GM12864 (cell line): ENCODE measurements around the gene RASSF3.

ENCODE experiments used
- DNase-seq: peaks from one replicate; pipeline ENCODE4 v3.0.0-alpha.2; 2011; ENCODE audit warnings: low read depth
- H3K4me3 ChIP-seq: 2 replicates; pipeline ENCODE4 v1.5.1; 2011; ENCODE audit warnings: mild to moderate bottlenecking, low read depth, low read length, control low read depth
- CTCF ChIP-seq: IDR thresholded peaks from 2 replicates; pipeline ENCODE4 v1.5.1; 2011; ENCODE audit warnings: low read depth, mild to moderate bottlenecking, moderate library complexity, low read length, control low read depth, inconsistent platforms; ENCODE audit errors: missing control alignments

The RASSF3 gene

GRCh38 chr12:64610079-64610659, at the start of gene RASSF3:
Gene RASSF3 (plus strand): TSS chr12:64610495. CDS start chr12:64610633, 138 bp downstream.
- TF ChIP-seq CTCF, result no peak
- H3K4me3 ChIP-seq, result peak within 1 kb of the TSS; percentile 80
- no peak for DNase-seq

- no peak overlapping the region for H3K4me3 ChIP-seq
- TF ChIP-seq CTCF, result no peak
- no peak for DNase-seq
Observed at GRCh38 chr12:64561302-64562136, 48.8 kb upstream of the RASSF3 start.

GRCh38 chr12:64566122-64566521, 44.2 kb upstream of the RASSF3 start:
- no peak for TF ChIP-seq CTCF
- DNase-seq, result no peak
- H3K4me3 ChIP-seq, result no peak overlapping the region

- no peak for TF ChIP-seq CTCF
- DNase-seq, result no peak
- H3K4me3 ChIP-seq, result no peak overlapping the region
Observed at GRCh38 chr12:64566831-64567517, 43.3 kb upstream of the RASSF3 start.

- no peak for DNase-seq
- no peak overlapping the region for H3K4me3 ChIP-seq
- TF ChIP-seq CTCF, result no peak
Observed at GRCh38 chr12:64567570-64567969, 42.7 kb upstream of the RASSF3 start.

GRCh38 chr12:64568298-64568697, 42.0 kb upstream of the RASSF3 start:
- TF ChIP-seq CTCF, result no peak
- no peak for DNase-seq
- H3K4me3 ChIP-seq, result no peak overlapping the region
